Cortex of kidney (tissue), 1 donor: Measurements from ENCODE around the gene ELK3.

ENCODE experiments used
- DNase-seq: peaks from one replicate; lab custom pipeline; 2025; lab: John Stamatoyannopoulos, UW

Gene ELK3

GRCh38 chr12:96193725-96194575 is at the start of gene ELK3:
Gene ELK3, plus strand, starts transcription at chr12:96194375.
- no peak for DNase-seq

GRCh38 chr12:96146747-96147146 is 47.4 kb upstream of the ELK3 start:
- DNase-seq = no peak

GRCh38 chr12:96150442-96150841 is 43.7 kb upstream of the ELK3 start:
- DNase-seq = no peak

GRCh38 chr12:96152164-96152563 is 42.0 kb upstream of the ELK3 start:
- no peak for DNase-seq

- DNase-seq = no peak
Observed at GRCh38 chr12:96153131-96153725, 40.9 kb upstream of the ELK3 start.

- DNase-seq = no peak
Observed at GRCh38 chr12:96155181-96155580, 39.0 kb upstream of the ELK3 start.

GRCh38 chr12:96155781-96156180 is 38.4 kb upstream of the ELK3 start:
- no peak for DNase-seq

- no peak for DNase-seq
Observed at GRCh38 chr12:96156211-96156610, 38.0 kb upstream of the ELK3 start.

- no peak for DNase-seq
Observed at GRCh38 chr12:96157427-96157826, 36.7 kb upstream of the ELK3 start.

GRCh38 chr12:96164951-96165811 is 29.0 kb upstream of the ELK3 start:
- no peak for DNase-seq

GRCh38 chr12:96166765-96167164 is 27.4 kb upstream of the ELK3 start:
- no peak for DNase-seq

- DNase-seq = no peak
Observed at GRCh38 chr12:96167492-96167891, 26.7 kb upstream of the ELK3 start.

- no peak for DNase-seq
Observed at GRCh38 chr12:96170328-96170727, 23.8 kb upstream of the ELK3 start.

- no peak for DNase-seq
Observed at GRCh38 chr12:96170762-96171161, 23.4 kb upstream of the ELK3 start.

- no peak for DNase-seq
Observed at GRCh38 chr12:96171905-96172304, 22.3 kb upstream of the ELK3 start.

GRCh38 chr12:96172981-96173380 is 21.2 kb upstream of the ELK3 start:
- no peak for DNase-seq

GRCh38 chr12:96176575-96176974 is 17.6 kb upstream of the ELK3 start:
- DNase-seq = no peak

GRCh38 chr12:96177013-96177412 is 17.2 kb upstream of the ELK3 start:
- DNase-seq = no peak

GRCh38 chr12:96183734-96184370 is 10.3 kb upstream of the ELK3 start:
- no peak for DNase-seq

GRCh38 chr12:96185914-96186313 is 8.3 kb upstream of the ELK3 start:
- no peak for DNase-seq

GRCh38 chr12:96186607-96187301 is 7.4 kb upstream of the ELK3 start:
- DNase-seq = no peak

- DNase-seq = no peak
Observed at GRCh38 chr12:96187956-96188355, 6.2 kb upstream of the ELK3 start.
